Keratinocyte (primary cell): ENCODE results near the gene HELLS.

ENCODE experiments used
- EZH2 ChIP-seq: IDR thresholded peaks from one replicate; pipeline ENCODE4 v1.6.1; 2012; ENCODE audit warnings: inconsistent platforms, mild to moderate bottlenecking, low read length, moderate library complexity
- TF ChIP-seq, protein P1 (sequence below), 3 experiments: IDR thresholded peaks in 1 of 3; conservative IDR thresholded peaks in 1 of 3; optimal IDR thresholded peaks in 1 of 3; 2 replicates in 2 of 3; 3 replicates in 1 of 3; pipeline versions ENCODE3 to v1.5.1; 2011; ENCODE audit warnings: low read length in 3 of 3, mild to moderate bottlenecking in 3 of 3, moderate library complexity in 2 of 3, control low read depth in 1 of 3, inconsistent platforms in 1 of 3; ENCODE audit not compliant: insufficient read depth in 2 of 3; ENCODE audit errors: extremely low read depth in 1 of 3

GRCh38 chr10:94631077-94631875, 85.7 kb downstream of the HELLS start:
- TF ChIP-seq, protein P1, sequence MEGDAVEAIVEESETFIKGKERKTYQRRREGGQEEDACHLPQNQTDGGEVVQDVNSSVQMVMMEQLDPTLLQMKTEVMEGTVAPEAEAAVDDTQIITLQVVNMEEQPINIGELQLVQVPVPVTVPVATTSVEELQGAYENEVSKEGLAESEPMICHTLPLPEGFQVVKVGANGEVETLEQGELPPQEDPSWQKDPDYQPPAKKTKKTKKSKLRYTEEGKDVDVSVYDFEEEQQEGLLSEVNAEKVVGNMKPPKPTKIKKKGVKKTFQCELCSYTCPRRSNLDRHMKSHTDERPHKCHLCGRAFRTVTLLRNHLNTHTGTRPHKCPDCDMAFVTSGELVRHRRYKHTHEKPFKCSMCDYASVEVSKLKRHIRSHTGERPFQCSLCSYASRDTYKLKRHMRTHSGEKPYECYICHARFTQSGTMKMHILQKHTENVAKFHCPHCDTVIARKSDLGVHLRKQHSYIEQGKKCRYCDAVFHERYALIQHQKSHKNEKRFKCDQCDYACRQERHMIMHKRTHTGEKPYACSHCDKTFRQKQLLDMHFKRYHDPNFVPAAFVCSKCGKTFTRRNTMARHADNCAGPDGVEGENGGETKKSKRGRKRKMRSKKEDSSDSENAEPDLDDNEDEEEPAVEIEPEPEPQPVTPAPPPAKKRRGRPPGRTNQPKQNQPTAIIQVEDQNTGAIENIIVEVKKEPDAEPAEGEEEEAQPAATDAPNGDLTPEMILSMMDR (optimal IDR thresholded peaks at IDR 0.05 in 1 of 3, IDR thresholded peaks at IDR 0.05 in 1 of 3, conservative IDR thresholded peaks at IDR 0.05 in 1 of 3; ENCODE audit: extremely low read depth in 1 of 3, insufficient read depth in 2 of 3, low read length in 3 of 3): no peak
- no peak for TF ChIP-seq EZH2
